ENCODE measurements around the gene PLEKHH2.

- no peak for TF ChIP-seq POLR2AphosphoS5 (IDR thresholded peaks at IDR 0.05; ENCODE audit: low read depth)
- no peak for TF ChIP-seq CTCF (IDR thresholded peaks at IDR 0.05; ENCODE audit: insufficient read depth, low read length)
Observed at GRCh38 chr2:43701111-43701510, 64.1 kb downstream of the PLEKHH2 start.

All from HL-60 (cell line).